K562 (cell line): ENCODE data around the gene GNGT1. TPM values are rescaled to one million over a fixed set of nuclear protein-coding genes. Genes with fewer than 3 reads are reported as not detected.

Experiments used
- ATAC-seq: fragments of 200-7000 bp; cut with Tn5 transposase; 3 replicates; pipeline ENCODE4 v1.9.1; 2020; ENCODE audit warnings: moderate library complexity
- BruUV-seq: library from RNA; stranded (reverse); fragments of 400-500 nt; replicated peaks from 2 replicates; lab custom pipeline; 2021; lab: Mats Ljungman, UMichigan
- CTCF ChIA-PET: fragments of 300-600 bp; formaldehyde crosslinking; extraction: SDS; loops from one replicate; lab custom pipeline; 2021; ENCODE audit warnings: low intra/inter-chr PET ratio; lab: Yijun Ruan, JAX
- POLR2A ChIA-PET: fragments of 300-600, 350-650 bp; sonication (Branson Sonifier 250); formaldehyde crosslinking; extraction: SDS; loops from one replicate; lab custom pipeline; 2021; ENCODE audit warnings: antibody characterized with exemption, inconsistent platforms; lab: Yijun Ruan, JAX
- DNase-seq, 4 experiments: peaks; one replicate each; pipeline versions ENCODE4 v3.0.0 to v3.0.0-alpha.2; 2011 to 2018; ENCODE audit warnings: low spot score in 3 of 4, mixed read lengths in 3 of 4; ENCODE audit errors: extremely low read depth in 1 of 4
- FAIRE-seq: peaks from 2 replicates; lab custom pipeline; 2011; peaks lifted over from hg19 to GRCh38; lab: Jason Lieb, UNC
- H2AFZ ChIP-seq: 2 replicates; pipeline ENCODE4 v1.6.0; 2011; ENCODE audit warnings: low read depth, low read length, control low read depth, inconsistent platforms
- H3K27ac ChIP-seq: fragments of 200-600 bp; 3 replicates; pipeline ENCODE4 v1.8.0; 2011; ENCODE audit warnings: low read depth, mild to moderate bottlenecking, control low read depth, inconsistent platforms, low read length, moderate library complexity, mixed read lengths; ENCODE audit errors: extremely low read depth
- H3K27me3 ChIP-seq, 2 experiments: fragments of 300-600 bp in 1 of 2; 2 replicates in 1 of 2; 3 replicates in 1 of 2; pipeline versions ENCODE4 v1.6.0 to v1.8.0; 2011; ENCODE audit warnings: inconsistent platforms in 2 of 2, low read length in 2 of 2, mild to moderate bottlenecking in 1 of 2, mixed read lengths in 1 of 2, moderate library complexity in 1 of 2; ENCODE audit not compliant: control insufficient read depth in 2 of 2, insufficient read depth in 2 of 2
- H3K36me3 ChIP-seq: fragments of 300-600 bp; 3 replicates; pipeline ENCODE4 v1.8.0; 2011; ENCODE audit warnings: mild to moderate bottlenecking, low read length, inconsistent platforms; ENCODE audit not compliant: control insufficient read depth, insufficient read depth
- H3K4me1 ChIP-seq, 2 experiments: fragments of 200-600 bp in 1 of 2; replicated peaks in 1 of 2; 2 replicates in 1 of 2; 3 replicates in 1 of 2; pipeline versions ENCODE4 v1.5.1 to v1.8.0; 2011; ENCODE audit warnings: inconsistent platforms in 2 of 2, low read length in 2 of 2, mild to moderate bottlenecking in 1 of 2, mixed read lengths in 1 of 2, moderate library complexity in 1 of 2; ENCODE audit not compliant: control insufficient read depth in 2 of 2, insufficient read depth in 2 of 2
- H3K4me2 ChIP-seq: 2 replicates; pipeline ENCODE4 v1.6.1; 2011; ENCODE audit warnings: low read length, control low read depth, inconsistent platforms, mixed read lengths; ENCODE audit not compliant: insufficient read depth
- H3K4me3 ChIP-seq: fragments of 200-600 bp; sonication (generic), shearing (Covaris generic); 2 replicates; pipeline ENCODE4 v1.5.1; 2016; ENCODE audit warnings: control low read depth, inconsistent platforms
- H3K79me2 ChIP-seq: fragments of 200-600 bp; 3 replicates; pipeline ENCODE4 v1.8.0; 2011; ENCODE audit warnings: low read length, inconsistent platforms; ENCODE audit not compliant: control insufficient read depth, insufficient read depth
- H3K9ac ChIP-seq, 2 experiments: 2 replicates each; pipeline versions ENCODE4 v1.6.0 to v1.6.1; 2011; ENCODE audit warnings: low read depth in 2 of 2, low read length in 2 of 2, control low read depth in 1 of 2, inconsistent platforms in 1 of 2, mild to moderate bottlenecking in 1 of 2, mixed read lengths in 1 of 2; ENCODE audit not compliant: insufficient read depth in 1 of 2
- H3K9me1 ChIP-seq: one replicate; pipeline ENCODE4 v1.6.0; 2011; ENCODE audit warnings: inconsistent platforms, mild to moderate bottlenecking, low read length, moderate library complexity; ENCODE audit not compliant: control insufficient read depth, insufficient read depth
- H3K9me3 ChIP-seq: replicated peaks from 2 replicates; pipeline ENCODE4 v1.5.1; 2011; ENCODE audit warnings: low read depth, low read length, inconsistent platforms; ENCODE audit not compliant: control insufficient read depth, insufficient read depth
- H4K20me1 ChIP-seq: replicated peaks from 2 replicates; pipeline ENCODE4 v1.6.1; 2011; ENCODE audit warnings: low read length, inconsistent platforms, mixed read lengths; ENCODE audit not compliant: control insufficient read depth, insufficient read depth
- AFF4 ChIP-seq: sonication (generic); formaldehyde crosslinking; IDR thresholded peaks from 2 replicates; pipeline ENCODE4 v1.8.0; 2023; ENCODE audit warnings: mild to moderate bottlenecking, missing genetic modification reagents
- CREM ChIP-seq: IDR thresholded peaks from 2 replicates; pipeline ENCODE4 v1.6.1; 2014; ENCODE audit warnings: antibody characterized with exemption, low read depth
- FOXP4 ChIP-seq: sonication (generic); formaldehyde crosslinking; IDR thresholded peaks from 2 replicates; pipeline ENCODE4 v1.8.0; 2022; ENCODE audit warnings: mild to moderate bottlenecking, missing genetic modification reagents, borderline replicate concordance
- IFI16 ChIP-seq: fragments of 250-450 bp; sonication (Bioruptor Pico); IDR thresholded peaks from 2 replicates; pipeline ENCODE4 v2.1.2; 2022; ENCODE audit warnings: mild to moderate bottlenecking, inconsistent platforms
- KAT7 ChIP-seq: sonication (generic); formaldehyde crosslinking; IDR thresholded peaks from 2 replicates; pipeline ENCODE4 v1.8.0; 2022; ENCODE audit warnings: missing genetic modification reagents, mild to moderate bottlenecking, borderline replicate concordance
- PBX2 ChIP-seq, 2 experiments: IDR thresholded peaks in 1 of 2; conservative IDR thresholded peaks in 1 of 2; 2 replicates each; pipeline ENCODE4 v1.6.1; 2016; ENCODE audit warnings: low read depth in 2 of 2, mild to moderate bottlenecking in 1 of 2, missing compliant biosample characterization in 1 of 2, missing genetic modification characterization in 1 of 2, moderate library complexity in 1 of 2
- PURB ChIP-seq: sonication (generic); formaldehyde crosslinking; IDR thresholded peaks from 2 replicates; pipeline ENCODE4 v1.9.0; 2021; ENCODE audit warnings: low read depth, mild to moderate bottlenecking, missing genetic modification reagents
- ZNF764 ChIP-seq: fragments of 250-450 bp; sonication (Bioruptor Pico); IDR thresholded peaks from 2 replicates; pipeline ENCODE4 v1.4.0; 2020; ENCODE audit warnings: low read depth, mild to moderate bottlenecking, moderate library complexity
- ZSCAN29 ChIP-seq: fragments of 450-650 bp; IDR thresholded peaks from 2 replicates; pipeline ENCODE4 v1.6.1; 2017
- WGBS: fragments of 100-300 bp; shearing (Covaris generic); methylation state at CpG from one replicate; pipeline ENCODE4 v1.1.6; 2016; ENCODE audit warnings: low coverage, mixed read lengths; ENCODE audit not compliant: insufficient coverage; ENCODE audit errors: missing lambda C conversion rate; 5-methylcytosine and 5-hydroxymethylcytosine counted together
- in situ Hi-C: fragments of 300-500 bp; cut with MboI; formaldehyde crosslinking; loops from 4 replicates; pipeline ENCODE4 v1.15.0; 2018; ENCODE audit warnings: inconsistent platforms, mixed read lengths
- intact Hi-C: fragments of 100-400 bp; cut with micrococcal nuclease; formaldehyde crosslinking; loops from 2 replicates; pipeline ENCODE4 v1.14.2; 2022
- polyA plus RNA-seq, 8 experiments: library from polyadenylated mRNA; depleted of rRNA in 4 of 8; stranded (reverse) in 5 of 8; unstranded in 3 of 8; fragments of >200 nt; fragmentation: Nextera tagmentation in 2 of 8; fragmentation: Illumina TruSeq in 1 of 8; extraction: Ambion mirVana in 2 of 8; extraction: Trizol in 1 of 8; gene quantifications; 2 replicates each; pipeline versions ENCODE4 v1.2.1 to v1.2.3, GENCODE V29; 2011 to 2014; ENCODE audit warnings: inconsistent platforms in 1 of 8, missing spikeins in 1 of 8
- total RNA-seq, 7 experiments: library from RNA; depleted of rRNA in 6 of 7; stranded (reverse); fragments of >200 nt in 6 of 7; fragmentation: Illumina TruSeq in 2 of 7; extraction: Trizol in 2 of 7; gene quantifications; 2 replicates each; pipeline versions ENCODE4 v1.2.1 to v1.2.3, GENCODE V29; 2011 to 2021; ENCODE audit warnings: low replicate concordance in 1 of 7

GNGT1 gene
- total and polyA plus RNA-seq, 9 of the 15 experiments (the other 6 are each of a cell fraction or from before 2014, with no cell fraction given), result 0.04 to 0.83 (median 0.51) TPM; not detected in 2

- no peak for TF ChIP-seq KAT7 (CRISPR knock-in tag)
- TF ChIP-seq ZSCAN29, result no peak
Observed at GRCh38 chr7:93902777-93903423, 3.5 kb upstream of the GNGT1 start (continued).

- no peak for FAIRE-seq
- Histone ChIP-seq H3K27me3 (no peaks in the 10 kb centered on the region), H3K4me2 (no peak overlapping the region), H3K4me1 (no peaks in the 10 kb centered on the region), H2AFZ (no peak overlapping the region), H3K9ac (no peak overlapping the region), H4K20me1 (no peaks in the 10 kb centered on the region), H3K36me3 (no peaks in the 10 kb centered on the region), H3K79me2 (no peaks in the 10 kb centered on the region), H3K4me3 (no peak overlapping the region), H3K9me3 (no peaks in the 10 kb centered on the region), H3K27ac (no peak overlapping the region), H3K9me1 (no peaks in the 10 kb centered on the region)
- ChIA-PET POLR2A (no interaction called here), CTCF (no interaction called here)
- no TSS peak for BruUV-seq
- ATAC-seq, result no peak
- in situ Hi-C loops (no loop called here), intact Hi-C loops (no loop called here)
- WGBS, result 0% methylated on average over 3 of the region's 3 CpGs
- no peak for DNase-seq
- TF ChIP-seq ZNF764 (no peak), AFF4 (CRISPR knock-in tag) (no peak), CREM (no peak), PURB (CRISPR knock-in tag) (no peak), PBX2 (CRISPR knock-in tag; IDR thresholded peaks at IDR 0.05; ENCODE audit: low read depth) (no peak), PBX2 (tag; conservative IDR thresholded peaks at IDR 0.05; ENCODE audit: low read depth) (no peak), IFI16 (CRISPR knock-in tag) (no peak), FOXP4 (CRISPR knock-in tag) (no peak)
Observed at GRCh38 chr7:93910076-93910994, 4.0 kb downstream of the GNGT1 start.
